Left cardiac atrium (tissue), 4 donors: Measurements from ENCODE around the gene TMEM106C. TPM values are rescaled to one million over a fixed set of nuclear protein-coding genes. Genes with fewer than 3 reads are reported as not detected.
A peak's percentile ranks its signal among the peaks of the same experiment; 100 is the strongest.

ENCODE experiments used
- ATAC-seq, 2 donors: fragments of 200-7000 bp; cut with Tn5 transposase; one replicate each; pipeline ENCODE4 v1.9.1; 2020; ENCODE audit warnings: mild to moderate bottlenecking in 2 of 2, moderate library complexity in 2 of 2
- DNase-seq: peaks from one replicate; pipeline ENCODE4 v3.0.0-alpha.2; 2020
- intact Hi-C, 2 donors: fragments of 100-400 bp; cut with DNase I; formaldehyde crosslinking; loops; one replicate each; pipeline versions ENCODE4 v1.14.1 to v1.15.1; 2022 to 2023
- total RNA-seq, 2 donors: library from RNA; stranded (reverse); fragmentation: NEBNext Ultra II Directional; extraction: Animal tissue kit (Norgen Biotek cat#: 25700); gene quantifications; one replicate each; pipeline ENCODE4 v1.2.1, GENCODE V29; 2021
- donor health status: DM: no; HTN: yes; CAD: no.
- donor health status: DM: no; HTN: yes; CAD: no; lungs with severe emphysema.
- donor health status: DM: yes; HTN: yes; CAD: no.
- donor health status: Dilated cardiomyopathy.

TMEM106C gene
- total RNA-seq, 2 donors from 2014 or later = 47.9 to 54.9 TPM

DNA sequence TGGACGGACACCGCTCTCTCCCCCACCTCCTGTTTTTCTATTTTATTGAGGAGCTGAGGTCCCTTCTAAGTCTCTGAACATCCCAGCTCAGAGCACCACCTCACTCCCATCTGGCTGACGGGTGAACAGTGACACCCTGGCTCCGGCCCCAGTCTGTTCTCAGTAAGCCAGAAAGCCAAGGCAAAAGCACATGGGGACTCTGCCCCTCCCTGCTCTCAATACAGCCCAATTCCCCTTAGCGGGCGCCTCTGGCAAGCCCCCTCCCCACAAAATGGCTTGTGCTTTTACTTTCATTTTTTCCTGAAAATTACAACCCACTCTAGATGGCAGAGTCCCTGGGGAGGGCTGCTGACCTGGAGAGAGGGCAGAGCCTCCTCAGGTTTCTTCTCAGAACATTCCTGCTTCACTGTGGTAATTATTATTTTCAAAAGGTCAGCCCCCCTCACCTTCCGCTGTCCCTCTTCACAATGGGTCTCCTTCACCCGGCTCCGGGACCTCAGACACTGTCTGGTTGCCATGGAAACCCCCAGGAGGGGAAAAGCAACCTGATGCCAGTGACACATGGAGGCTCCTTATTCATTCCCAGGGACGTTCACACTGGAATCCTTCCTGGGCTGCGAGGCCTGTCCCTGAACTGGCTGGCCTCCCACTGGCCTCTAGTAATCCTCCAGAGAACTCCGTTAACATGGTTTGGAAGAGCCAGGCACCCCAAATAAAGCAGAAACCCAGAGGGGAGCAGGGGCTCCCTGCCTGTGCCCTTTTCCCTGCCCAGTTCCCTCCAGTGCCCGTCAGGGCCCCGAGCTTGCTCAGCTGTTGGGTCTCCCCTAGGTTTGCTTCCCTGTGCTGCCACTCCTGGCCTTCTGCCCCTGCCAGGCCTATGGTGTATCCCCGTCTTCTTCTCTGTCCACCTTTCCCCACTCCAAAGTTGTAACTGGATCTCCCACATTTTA, 25.0 kb downstream of the TMEM106C start:
- peak; percentile 43 to 66 for ATAC-seq
- intact Hi-C loops = no loop called here
- DNase-seq = no peak

DNA sequence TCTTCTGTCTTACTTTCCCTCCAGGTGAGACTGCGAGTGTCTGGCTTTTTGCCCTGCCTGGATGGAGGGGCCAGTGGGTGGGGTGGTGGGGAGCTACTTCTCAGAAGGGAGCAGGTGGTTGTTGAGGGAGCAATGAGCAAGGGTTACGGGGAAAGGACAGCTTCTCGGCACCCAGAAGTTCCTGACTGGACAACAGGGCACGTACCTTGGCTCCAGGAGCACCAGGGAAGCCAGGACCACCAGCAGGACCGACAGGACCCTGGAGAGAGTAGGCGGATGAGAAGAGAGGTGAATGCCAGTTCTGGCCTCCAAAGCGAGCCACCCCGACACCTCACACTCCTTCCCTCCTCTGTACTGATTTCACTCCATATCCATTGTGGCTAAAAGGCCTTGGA, 25.6 kb downstream of the TMEM106C start:
- intact Hi-C loops = no loop called here
- DNase-seq (no peak), ATAC-seq (no peak)

DNA sequence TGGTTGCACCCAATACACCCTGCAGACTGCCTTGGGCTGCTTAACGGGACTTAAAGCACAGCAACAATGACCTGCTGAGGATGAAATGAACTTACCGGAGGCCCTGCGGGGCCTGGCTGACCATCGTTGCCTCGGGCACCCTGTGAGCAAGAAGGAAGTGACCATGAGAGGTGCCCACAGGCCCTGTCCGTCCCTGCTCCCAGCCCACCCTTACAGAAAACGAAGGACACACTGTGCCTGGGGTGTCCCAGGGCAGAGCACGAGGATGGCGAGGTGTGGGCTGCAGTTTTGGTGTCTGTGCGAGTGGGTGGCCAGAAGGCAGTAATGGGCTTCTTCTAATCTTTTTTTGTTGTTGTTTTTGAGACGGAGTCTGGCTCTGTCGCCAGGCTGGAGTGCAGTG, 26.3 kb downstream of the TMEM106C start:
- DNase-seq = no peak
- no peak for ATAC-seq
- intact Hi-C loops = no loop called here

DNA sequence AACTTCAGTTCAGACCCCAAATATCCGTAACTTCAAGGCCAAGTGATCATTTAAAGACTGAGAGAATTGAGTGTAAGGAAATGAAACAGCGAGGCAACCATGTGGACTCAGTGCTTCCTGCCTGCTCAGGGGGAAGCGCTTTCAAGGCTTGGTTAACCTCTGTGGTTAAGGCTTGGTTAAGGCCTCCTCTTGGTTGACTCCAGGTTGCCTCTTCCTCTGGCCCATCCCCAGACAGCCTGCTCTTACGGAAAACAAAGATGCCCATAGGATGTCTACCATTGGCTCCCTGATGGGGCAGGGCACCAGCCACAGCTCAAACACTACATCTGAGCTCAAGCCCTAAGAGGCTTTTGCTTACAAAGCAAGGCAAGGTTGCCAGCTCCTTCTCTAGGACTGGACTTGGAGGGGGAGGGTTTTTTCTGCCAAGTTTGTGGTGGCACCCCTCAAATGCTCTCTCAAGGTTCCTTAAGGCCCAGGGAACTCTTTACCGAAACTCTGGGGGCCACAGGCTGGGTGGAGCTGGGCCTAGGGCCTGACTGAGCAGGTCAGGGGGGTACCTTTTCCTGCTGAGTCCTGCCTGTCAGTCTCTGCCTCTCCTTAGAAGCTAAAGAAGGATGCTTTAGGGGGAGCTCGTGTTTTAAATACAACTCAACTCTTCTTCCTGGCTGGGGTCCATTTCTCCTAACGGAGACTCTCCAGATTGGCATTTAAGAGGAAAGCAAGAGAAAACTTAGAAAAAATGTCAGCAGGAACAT, 27.1 kb downstream of the TMEM106C start:
- no peak for ATAC-seq
- intact Hi-C loops = no loop called here
- DNase-seq = no peak

DNA sequence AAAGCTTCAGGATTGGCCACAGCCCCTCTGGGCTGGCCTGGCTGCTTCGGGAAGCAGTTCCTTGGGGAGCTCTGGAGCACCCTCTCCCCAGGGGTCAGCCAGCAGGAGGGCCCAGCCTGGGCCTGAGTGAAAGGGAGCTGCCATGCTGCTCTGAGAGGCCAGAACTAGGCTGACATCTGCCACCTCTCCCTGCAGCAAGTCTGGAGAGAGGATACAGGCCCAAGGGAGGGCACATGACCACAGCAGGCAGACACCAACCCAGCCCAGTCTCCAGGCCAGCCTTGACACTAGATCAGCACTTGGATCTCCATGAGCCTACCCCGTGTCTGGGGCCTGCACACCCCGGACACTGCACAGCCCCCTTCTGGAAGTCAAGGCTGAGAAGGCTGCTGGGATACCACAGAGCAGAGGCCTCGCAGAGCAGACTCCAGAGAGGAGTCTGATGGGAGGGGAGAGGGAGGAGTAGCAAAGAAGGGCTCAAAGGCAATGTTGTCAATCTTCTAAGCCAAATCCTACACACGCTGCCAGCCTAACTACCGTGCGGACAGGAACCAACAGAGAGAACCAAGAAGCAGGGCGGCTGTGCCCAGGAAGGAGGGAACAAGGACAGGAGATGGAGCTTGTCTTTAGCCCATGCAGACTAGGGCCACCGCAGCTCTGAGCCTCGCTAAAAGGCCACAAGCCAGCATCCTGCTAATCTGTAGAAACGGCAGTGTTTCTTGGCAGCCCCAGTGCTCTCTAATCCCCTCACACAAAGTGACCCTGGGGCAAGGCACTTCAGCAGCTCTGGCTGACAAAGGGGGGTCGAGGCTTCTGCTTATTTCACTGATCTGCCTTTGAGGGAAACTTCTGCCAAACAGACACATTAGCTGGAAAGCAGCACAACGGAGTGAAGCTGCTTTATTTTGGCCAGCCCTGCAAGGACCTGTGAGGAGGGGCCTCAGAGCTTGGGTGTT, 28.0 kb downstream of the TMEM106C start:
- DNase-seq (no peak), ATAC-seq (peak; percentile 13 to 61)
- intact Hi-C loops = no loop called here

DNA sequence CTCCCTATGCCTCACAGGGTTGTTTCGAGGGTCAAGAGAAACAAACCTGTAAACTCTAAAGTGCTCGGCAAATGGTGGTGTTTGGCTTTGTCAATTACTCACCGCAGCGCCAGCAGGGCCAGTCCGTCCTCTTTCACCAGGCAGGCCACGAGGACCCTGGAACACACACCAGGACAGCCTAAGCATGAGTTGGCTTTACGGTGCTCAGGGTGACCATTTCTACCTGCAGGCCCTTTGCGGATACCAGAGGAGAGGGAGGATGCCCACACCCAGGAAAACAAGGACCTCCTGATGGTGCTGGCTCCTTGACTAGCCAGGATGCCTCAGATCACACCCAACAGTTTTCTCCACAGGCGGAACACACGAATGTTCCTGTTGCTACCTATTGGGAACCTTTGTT, 29.4 kb downstream of the TMEM106C start:
- ATAC-seq (no peak), DNase-seq (no peak)
- intact Hi-C loops = no loop called here

DNA sequence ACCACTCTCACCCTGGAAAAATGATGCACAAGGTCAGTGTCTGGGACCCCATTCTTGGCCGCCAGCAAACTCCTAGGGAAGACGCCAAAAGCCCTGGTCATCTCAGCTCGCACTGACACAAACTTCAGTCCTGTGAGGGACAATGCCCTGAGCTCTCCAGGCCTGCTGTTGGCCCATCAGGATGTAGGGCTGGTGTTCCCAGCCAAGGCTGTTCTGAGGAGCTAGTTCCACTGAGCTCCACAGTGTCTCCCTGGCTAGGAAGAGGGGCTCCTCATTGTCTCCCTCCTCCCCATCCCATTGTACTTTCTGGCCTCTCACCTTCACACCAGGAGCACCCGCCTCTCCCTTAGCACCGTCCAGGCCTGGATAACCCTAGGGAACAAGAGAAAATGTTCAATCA, 30.1 kb downstream of the TMEM106C start:
- no peak for ATAC-seq
- no peak for DNase-seq
- intact Hi-C loops = no loop called here

DNA sequence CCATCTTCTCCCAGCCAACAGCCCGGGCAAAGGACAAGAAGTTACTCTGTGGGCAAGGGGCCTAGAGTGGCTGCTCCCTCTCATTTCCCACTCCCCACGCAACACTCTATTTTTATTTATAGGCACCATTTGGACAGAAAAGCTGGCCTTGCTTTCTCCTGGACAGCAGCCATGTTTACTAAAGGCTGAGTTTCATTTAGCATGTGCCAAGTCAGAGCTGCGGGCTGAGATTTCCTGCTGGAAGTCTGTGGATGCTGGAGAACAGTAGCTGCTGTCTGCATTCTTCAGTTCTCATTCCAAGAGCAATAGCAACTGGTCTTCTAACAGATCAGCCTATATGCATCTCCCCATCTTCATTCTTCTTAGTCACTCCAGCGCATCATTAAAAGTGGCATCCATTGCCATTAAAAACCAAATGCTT, 32.6 kb downstream of the TMEM106C start:
- intact Hi-C loops = no loop called here
- no peak for DNase-seq
- ATAC-seq = peak in 1 of 2 donors; percentile 31

DNA sequence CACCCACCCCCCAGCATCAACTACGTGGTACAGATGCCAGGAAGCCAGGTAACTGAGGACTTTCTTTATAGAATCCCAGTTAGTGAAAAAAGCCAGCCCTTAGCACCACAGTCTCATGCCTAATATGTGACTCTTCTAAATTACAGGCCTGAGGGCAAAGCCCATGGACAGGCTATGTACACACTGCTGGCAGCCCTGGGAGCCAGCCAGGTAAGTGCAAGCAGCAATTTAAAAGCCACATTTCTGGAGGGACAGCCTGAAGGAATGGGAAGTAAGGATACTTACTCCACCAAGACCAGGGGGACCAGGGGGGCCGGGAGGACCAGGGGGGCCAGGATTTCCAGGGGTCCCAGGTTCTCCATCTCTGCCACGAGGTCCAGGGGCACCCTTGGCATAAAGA, 33.9 kb downstream of the TMEM106C start:
- DNase-seq (no peak), ATAC-seq (no peak)
- intact Hi-C loops = no loop called here

DNA sequence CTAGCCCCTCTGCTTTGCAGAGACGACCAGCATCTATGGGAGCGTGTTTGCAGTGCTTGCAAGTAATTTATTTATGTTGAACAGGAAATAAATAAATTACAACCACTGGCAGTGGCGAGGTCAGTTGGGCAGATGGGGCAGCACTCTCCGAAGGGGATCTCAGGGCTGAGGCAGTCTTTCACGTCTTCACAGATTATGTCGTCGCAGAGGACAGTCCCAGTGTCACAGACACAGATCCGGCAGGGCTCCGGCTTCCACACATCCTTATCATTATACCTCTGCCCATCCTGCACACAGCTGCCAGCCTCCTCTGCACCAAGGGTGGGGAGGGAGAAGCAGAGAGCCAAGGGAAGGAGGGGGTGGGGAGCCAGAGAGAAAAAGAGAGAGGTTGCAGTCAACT, 36.4 kb downstream of the TMEM106C start:
- no peak for DNase-seq

DNA sequence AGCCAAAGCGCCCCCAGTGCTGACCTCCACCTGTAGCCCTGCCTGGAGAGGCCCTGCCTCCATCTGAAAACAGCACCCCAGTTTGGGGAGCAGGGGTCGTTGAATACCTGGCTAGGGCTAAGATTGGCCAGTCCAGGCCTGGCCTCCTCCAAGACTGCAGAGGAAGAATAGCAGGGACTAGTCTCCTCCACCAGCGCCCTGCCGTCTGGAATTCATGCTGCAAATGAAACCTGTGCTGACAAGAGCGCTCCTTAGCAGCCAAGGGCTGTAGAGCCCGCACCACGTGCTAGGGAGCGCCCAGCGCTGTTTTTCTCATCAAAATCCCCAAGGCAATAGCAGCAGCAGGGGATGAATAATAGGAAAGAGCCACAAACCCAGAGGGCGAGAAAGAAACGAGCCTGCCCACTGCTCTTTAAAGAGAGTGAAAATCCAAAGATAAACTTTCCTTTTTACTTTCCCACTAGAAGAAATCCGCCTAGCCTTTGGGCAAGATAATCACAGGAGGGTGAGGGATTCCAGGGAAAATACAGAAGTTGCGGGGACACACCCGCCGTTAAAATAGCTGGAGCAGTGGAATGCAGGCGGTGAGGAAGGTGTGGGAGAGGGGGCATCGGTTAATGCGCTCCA, 37.6 kb downstream of the TMEM106C start:
- peak; percentile 31 to 64 for ATAC-seq
- no peak for DNase-seq
- intact Hi-C loops = no loop called here

More for the DNA sequence above, 36.4 kb downstream of the TMEM106C start:
- intact Hi-C loops = no loop called here
- no peak for ATAC-seq

DNA sequence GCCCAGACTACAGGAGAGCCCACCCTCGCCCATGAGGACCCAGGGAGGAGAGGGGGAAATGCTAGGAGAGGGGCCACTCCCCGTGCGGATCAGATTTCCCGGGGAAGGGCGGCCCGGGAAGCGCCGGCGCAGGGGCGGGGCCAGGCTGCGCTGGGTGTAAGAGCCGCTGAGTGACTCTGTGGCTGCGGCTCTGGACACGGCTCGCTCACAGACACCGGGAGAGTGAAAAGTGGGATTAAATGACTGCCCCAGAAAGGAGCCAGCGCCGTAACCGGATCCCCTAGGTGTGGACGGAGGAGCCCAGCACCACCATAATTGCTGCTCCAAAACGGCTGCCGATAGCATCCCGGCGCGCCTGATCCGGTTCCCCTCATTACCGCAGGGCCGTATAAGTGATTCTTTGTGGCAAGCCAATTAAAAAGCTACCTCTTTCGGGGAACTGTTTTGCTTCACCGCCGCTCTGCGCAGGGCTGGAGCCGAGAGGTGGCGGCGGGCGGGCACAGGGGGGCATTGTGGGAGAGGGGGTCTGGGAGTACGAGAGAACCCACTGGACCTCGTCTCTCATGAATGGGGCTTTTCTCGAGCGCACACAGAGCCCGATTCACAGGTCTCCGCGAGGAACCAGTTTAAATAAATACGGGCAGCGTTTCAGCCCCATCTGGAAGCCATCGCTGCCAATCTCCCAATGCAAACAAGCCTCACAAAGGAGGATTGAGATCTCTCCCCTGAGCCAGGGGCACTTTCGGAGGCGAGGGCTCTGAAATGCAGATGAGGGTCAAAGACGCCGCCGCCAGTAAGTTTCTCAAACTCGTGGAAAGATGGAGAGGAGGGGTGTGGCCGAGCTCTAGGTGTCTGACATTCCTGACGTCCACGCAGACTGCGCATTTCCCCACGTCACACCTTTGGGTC, 38.4 kb downstream of the TMEM106C start:
- intact Hi-C loops = no loop called here
- DNase-seq (peak; percentile 59), ATAC-seq (peak; percentile 83 to 89)

DNA sequence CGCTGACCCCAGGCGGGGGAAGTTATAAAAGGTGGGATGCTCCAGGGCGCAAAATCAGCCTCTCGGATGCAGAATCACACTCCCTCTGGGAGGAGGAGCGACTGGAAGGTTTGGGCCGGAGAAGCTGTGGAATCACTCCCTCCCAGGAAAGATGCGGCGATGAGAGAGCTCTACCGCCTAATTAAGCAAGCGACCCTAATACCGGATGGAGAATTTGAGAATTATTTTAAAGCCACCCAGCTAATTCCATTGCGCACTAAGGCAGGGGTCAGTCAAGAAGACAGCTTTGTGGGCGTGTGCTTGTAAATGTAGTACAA, 39.0 kb downstream of the TMEM106C start:
- intact Hi-C loops = no loop called here
- no peak for DNase-seq
- no peak for ATAC-seq

DNA sequence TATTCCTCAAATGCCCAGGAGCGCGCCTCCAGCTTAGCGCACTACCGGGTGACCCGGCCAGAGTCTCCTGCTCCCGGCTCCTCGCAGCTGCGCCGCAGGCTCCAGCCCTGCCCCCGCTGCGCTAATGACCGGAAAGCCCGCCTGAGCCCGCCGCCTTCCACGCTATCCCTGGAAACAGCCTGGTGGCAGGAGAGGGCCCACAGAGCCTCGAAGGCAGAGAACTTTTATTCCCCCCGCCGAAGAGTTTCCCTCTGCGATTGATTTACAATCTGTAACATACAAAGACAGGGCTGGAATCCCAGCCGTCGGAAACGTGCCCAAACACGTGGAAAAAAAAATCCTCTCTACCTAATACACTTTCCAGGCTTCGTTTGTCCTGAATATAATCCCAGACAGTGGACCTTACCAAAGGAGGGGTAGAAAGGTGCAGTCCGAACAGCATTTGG, 39.4 kb downstream of the TMEM106C start:
- DNase-seq (peak; percentile 62), ATAC-seq (peak; percentile 49 to 66)
- intact Hi-C loops = no loop called here

DNA sequence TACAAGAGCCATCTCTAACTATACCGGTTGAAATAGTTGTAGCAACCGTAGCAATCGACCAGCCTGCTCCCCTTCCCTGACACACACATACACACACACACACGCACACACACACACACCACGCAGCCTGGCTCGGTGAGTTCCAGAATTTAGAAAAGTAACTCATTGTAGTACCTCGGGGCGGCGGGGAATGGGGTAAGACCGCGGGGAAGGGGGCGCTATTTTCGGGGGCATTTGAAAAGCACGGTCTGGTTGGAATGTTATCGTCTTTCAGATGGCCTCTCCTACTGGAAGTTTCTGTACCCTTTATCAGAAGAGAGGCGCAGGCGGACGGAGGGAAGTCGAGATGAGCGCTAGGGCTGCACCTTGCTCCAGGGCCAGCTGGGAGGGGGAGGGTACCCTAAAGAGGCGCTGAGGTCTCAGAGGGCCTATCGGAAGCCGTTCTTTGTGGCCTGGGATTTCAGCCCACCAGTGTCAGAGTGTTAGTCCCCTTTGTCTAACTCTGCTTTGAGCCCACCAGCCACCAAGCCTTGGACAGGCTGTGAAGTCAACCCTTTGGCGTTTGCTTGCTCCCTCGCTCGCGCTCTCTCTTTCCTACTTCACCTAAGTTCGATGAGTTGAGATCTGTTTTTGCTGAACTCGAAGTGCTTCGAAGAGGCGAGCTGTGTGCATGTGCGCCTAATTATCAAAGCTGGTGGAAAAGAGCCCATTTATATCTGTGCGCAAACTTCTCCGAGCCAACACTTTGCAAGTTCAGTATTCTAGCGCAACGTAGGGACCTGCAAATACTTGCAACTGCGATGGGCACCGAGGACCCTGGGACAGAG, 40.0 kb downstream of the TMEM106C start:
- DNase-seq = no peak
- intact Hi-C loops = no loop called here
- no peak for ATAC-seq

DNA sequence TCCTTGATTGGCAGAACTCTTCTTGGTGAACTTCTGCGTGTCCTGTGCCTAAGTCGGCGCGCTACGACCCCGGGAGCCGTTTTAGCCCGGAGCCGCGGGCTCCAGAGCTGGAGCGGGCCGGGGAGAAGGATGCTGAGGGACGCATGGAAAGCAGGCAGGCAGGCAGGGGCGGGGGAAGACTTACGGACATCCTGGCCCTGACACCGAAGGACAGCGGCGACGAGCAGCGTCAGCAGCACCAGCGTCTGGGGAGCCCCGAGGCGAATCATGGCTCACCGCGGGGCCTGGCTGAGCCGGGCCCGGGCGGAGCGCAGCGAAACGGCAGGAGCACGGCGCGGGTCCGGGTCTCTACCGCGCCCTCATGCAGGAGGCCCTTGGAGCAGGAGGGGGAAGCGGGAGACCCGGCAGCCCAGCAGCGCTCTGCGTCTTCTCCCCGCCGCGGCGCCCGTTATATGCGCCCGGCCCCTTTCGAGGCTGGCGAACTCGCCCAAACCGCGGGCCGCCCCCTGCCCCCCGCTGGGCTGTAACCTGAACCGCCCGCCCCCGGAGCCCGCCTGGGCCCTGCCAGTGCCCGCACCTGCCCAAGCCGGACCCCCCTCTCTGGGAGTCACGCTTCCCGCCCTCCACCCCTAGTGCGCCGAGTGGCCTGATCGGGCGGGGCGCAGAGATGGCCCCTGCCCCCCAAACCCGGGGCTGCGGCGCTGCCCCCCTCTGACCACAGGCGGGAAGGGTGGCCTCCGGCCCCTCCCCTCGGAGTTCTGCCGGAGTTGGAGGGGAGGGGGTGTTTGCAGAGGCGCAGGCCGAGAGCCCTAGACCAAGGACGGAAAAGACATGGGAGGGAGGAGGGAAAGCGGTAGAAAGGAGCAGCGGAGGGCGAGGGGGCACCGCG, 40.9 kb downstream of the TMEM106C start, which contains the start of gene COL2A1:
TSS of gene COL2A1 (minus strand) at position 424 of the 889 bp plus-strand sequence. CDS start at position 269, 155 bp downstream.
- DNase-seq (no peak), ATAC-seq (peak; percentile 6 to 25)
- intact Hi-C loops = no loop called here
